OCI-LY7 (cell line): ENCODE data around the gene GPR137B. TPM values are rescaled to one million over a fixed set of nuclear protein-coding genes. Genes with fewer than 3 reads are reported as not detected.

ENCODE experiments used
- BruUV-seq: library from RNA; stranded (reverse); fragments of 400-500 nt; replicated peaks from 2 replicates; lab custom pipeline; 2021; lab: Mats Ljungman, UMichigan
- CTCF ChIA-PET: fragments of 300-600 bp; sonication (Branson Sonifier 250); formaldehyde crosslinking; loops from one replicate; lab custom pipeline; 2022; ENCODE audit warnings: antibody characterized with exemption; ENCODE audit not compliant: unreplicated experiment; lab: Charles Lee
- POLR2A ChIA-PET: fragments of 300-600 bp; sonication (Branson Sonifier 250); formaldehyde crosslinking; loops from one replicate; lab custom pipeline; 2022; ENCODE audit warnings: antibody characterized with exemption; lab: Charles Lee
- DNase-seq: peaks from one replicate; pipeline ENCODE4 v3.0.0-alpha.2; 2015; ENCODE audit warnings: low spot score
- H2AFZ ChIP-seq: fragments of 200-600 bp; sonication (generic), shearing (Covaris generic); 2 replicates; pipeline ENCODE4 v1.6.1; 2014; ENCODE audit warnings: mild to moderate bottlenecking, antibody characterized with exemption, low read length, moderate library complexity
- H3K27ac ChIP-seq: fragments of 200-600 bp; sonication (generic); 2 replicates; pipeline ENCODE4 v1.5.1; 2014; ENCODE audit warnings: mixed run types, low read depth, mild to moderate bottlenecking, moderate library complexity, low read length, inconsistent platforms; ENCODE audit not compliant: poor library complexity, severe bottlenecking
- H3K36me3 ChIP-seq: fragments of 200-600 bp; sonication (generic); 2 replicates; pipeline ENCODE4 v1.6.1; 2014; ENCODE audit warnings: mild to moderate bottlenecking, antibody characterized with exemption, low read length, moderate library complexity, mixed read lengths; ENCODE audit not compliant: insufficient read depth
- H3K4me1 ChIP-seq: fragments of 200-600 bp; sonication (generic); 2 replicates; pipeline ENCODE4 v1.5.1; 2014; ENCODE audit warnings: mild to moderate bottlenecking, low read length; ENCODE audit not compliant: insufficient read depth, poor library complexity, severe bottlenecking
- H3K4me2 ChIP-seq: fragments of 200-600 bp; sonication (generic); 2 replicates; pipeline ENCODE4 v1.6.1; 2014; ENCODE audit warnings: mild to moderate bottlenecking, low read length
- H3K4me3 ChIP-seq: fragments of 200-600 bp; sonication (generic); 2 replicates; pipeline ENCODE4 v1.5.1; 2014; ENCODE audit warnings: mild to moderate bottlenecking, low read depth, low read length; ENCODE audit not compliant: poor library complexity, severe bottlenecking
- H3K79me2 ChIP-seq: fragments of 200-600 bp; sonication (generic); 2 replicates; pipeline ENCODE4 v1.6.1; 2016; ENCODE audit warnings: low read depth, mild to moderate bottlenecking, low read length, moderate library complexity, mixed read lengths; ENCODE audit not compliant: insufficient read depth
- H3K9me2 ChIP-seq: fragments of 200-600 bp; sonication (generic); 2 replicates; pipeline ENCODE4 v1.6.1; 2016; ENCODE audit warnings: mild to moderate bottlenecking, low read length, mixed read lengths; ENCODE audit not compliant: insufficient read depth
- H3K9me3 ChIP-seq: fragments of 200-600 bp; sonication (generic); 2 replicates; pipeline ENCODE4 v1.6.1; 2014; ENCODE audit warnings: mild to moderate bottlenecking, mixed run types, low read length, mixed read lengths
- H4K20me1 ChIP-seq: fragments of 200-600 bp; sonication (generic); 2 replicates; pipeline ENCODE4 v1.6.1; 2014; ENCODE audit warnings: mild to moderate bottlenecking, antibody characterized with exemption, low read length, moderate library complexity, mixed read lengths; ENCODE audit not compliant: insufficient read depth
- CTCF ChIP-seq: fragments of 200-600 bp; sonication (generic); conservative IDR thresholded peaks from 2 replicates; pipeline ENCODE4 v1.5.1; 2014; ENCODE audit warnings: mild to moderate bottlenecking, antibody characterized with exemption, low read length, moderate library complexity, mixed read lengths
- EZH2phosphoT487 ChIP-seq: fragments of 200-600 bp; sonication (generic); IDR thresholded peaks from 2 replicates; pipeline ENCODE4 v1.6.1; 2018; ENCODE audit warnings: low read depth, borderline replicate concordance, mild to moderate bottlenecking, mixed run types, antibody characterized with exemption, low read length, moderate library complexity, mixed read lengths
- intact Hi-C: fragments of 100-400 bp; cut with micrococcal nuclease; formaldehyde crosslinking; loops from one replicate; pipeline ENCODE4 v1.10.0; 2022; ENCODE audit not compliant: unreplicated experiment
- total RNA-seq, 2 experiments: library from RNA; depleted of rRNA in 1 of 2; stranded (reverse); fragments of >200 nt in 1 of 2; shearing (Covaris generic) in 1 of 2; gene quantifications; 2 replicates each; pipeline ENCODE4 v1.2.3, GENCODE V29; 2014 to 2022

Gene GPR137B
- total RNA-seq, 2 experiments from 2014 or later: 2.8 to 3.1 TPM

GRCh38 chr1:236163463-236164153 is 21.3 kb downstream of the GPR137B start:
- TF ChIP-seq CTCF: no peak
- no peak for TF ChIP-seq EZH2phosphoT487
- Histone ChIP-seq H3K4me1 (peaks cover 21% of the 10 kb centered on the region), H3K9me2 (no peaks in the 10 kb centered on the region), H2AFZ (no peak overlapping the region), H3K79me2 (no peaks in the 10 kb centered on the region), H4K20me1 (no peaks in the 10 kb centered on the region), H3K36me3 (no peaks in the 10 kb centered on the region), H3K27ac (no peak overlapping the region), H3K9me3 (peaks cover 23% of the 10 kb centered on the region; the same call in 1 of the 2 replicates), H3K4me3 (no peak overlapping the region), H3K4me2 (no peak overlapping the region)
- POLR2A ChIA-PET: no interaction called here
- intact Hi-C loops: no loop called here
- no TSS peak for BruUV-seq
- CTCF ChIA-PET: no interaction called here
- no peak for DNase-seq

DNA sequence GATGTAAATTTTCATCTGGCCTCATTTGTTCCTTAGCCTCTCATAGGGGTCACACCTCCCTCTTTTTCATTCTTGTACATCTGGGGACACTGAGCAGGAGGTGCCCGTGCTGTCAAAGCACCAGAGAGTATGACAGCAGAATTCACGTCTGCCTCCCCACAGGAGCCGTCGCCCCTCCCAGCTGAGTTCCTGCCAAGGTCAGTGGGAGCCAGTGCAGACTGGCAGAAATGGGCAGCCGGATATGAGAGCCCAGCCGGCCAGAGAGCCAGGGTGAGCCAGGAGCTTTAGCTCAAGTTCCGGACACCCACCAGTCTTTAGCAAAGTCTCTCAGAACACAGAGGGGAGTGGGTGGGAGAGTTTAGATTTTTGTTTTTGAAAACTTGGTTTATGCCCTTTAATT is 21.9 kb downstream of the GPR137B start:
- TF ChIP-seq CTCF (no peak), EZH2phosphoT487 (no peak)
- Histone ChIP-seq H3K79me2 (no peaks in the 10 kb centered on the region), H3K4me3 (no peak overlapping the region), H4K20me1 (no peaks in the 10 kb centered on the region), H3K4me1 (peaks cover 15% of the 10 kb centered on the region), H3K9me3 (peaks cover 24% of the 10 kb centered on the region; the same call in 1 of the 2 replicates), H3K36me3 (0 out of 2 replicates have a peak, but pooled peaks cover 1% of the 10 kb centered on the region), H3K4me2 (no peak overlapping the region), H2AFZ (no peak overlapping the region), H3K27ac (no peak overlapping the region), H3K9me2 (no peaks in the 10 kb centered on the region)
- POLR2A ChIA-PET: interaction anchor here (0.7 kb wide), 2 partner anchors 49 to 430 kb away, joined by 3 to 4 read pairs; no protein-coding TSS in a partner anchor
- CTCF ChIA-PET: no interaction called here
- no peak for DNase-seq
- intact Hi-C loops: no loop called here
- no TSS peak for BruUV-seq
